Measurements from ENCODE around the gene CDC42. TPM values are rescaled to one million over a fixed set of nuclear protein-coding genes. Genes with fewer than 3 reads are reported as not detected.

CDC42 gene
- total RNA-seq, 2 donors from 2014 or later: 156 to 187 TPM

DNA sequence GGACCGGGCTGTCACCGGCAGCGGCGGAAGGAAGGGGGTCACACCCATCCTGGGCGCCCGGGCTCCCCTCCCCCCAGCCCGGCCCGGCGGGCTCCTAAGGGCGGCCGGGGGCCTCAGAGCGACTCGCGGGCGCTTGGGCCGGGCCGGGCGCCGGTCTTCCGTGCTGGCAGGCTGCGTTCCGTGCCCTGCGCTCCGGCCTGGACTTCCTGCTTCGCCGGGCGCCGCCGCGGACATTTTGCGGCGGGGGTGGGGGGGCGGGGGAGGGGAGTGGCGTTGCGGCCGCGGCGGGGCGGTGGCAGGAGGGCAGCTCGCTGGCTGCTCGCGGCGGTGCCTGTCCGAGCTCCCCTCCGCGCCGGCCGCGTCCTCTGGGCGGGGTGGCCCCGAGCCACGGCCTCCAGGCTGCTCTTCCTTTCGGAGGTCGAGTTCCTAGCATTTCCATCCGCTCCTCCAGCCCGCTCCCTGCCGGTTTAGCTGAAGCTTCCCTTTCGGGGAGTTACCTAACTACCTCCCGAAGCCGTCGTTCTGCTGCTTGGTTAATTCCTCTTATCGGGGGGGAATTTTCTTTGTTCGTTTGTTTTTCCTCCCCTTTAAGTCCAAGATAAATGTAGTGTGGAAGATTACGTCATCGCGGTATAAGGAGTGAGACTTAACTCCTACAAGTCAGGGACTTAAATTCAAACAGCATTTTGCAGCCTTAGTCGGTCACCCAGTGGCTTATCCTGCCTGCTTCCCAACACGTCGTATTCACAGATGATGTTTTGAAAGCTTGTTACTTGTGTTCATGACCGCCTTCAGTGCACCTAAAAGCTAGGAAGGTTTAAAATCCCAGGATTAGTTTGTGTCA is 730 bp downstream of the CDC42 start:
- no peaks in the 10 kb centered on the region for H3K36me3 ChIP-seq
- H3K9me3 ChIP-seq: no peaks in the 10 kb centered on the region
- H3K4me3 ChIP-seq: peak overlapping the region; percentile 91
- peak overlapping the region; percentile 97 to 100 for H3K27ac ChIP-seq
- no peak for DNase-seq (ENCODE audit: low spot score)
- TF ChIP-seq, protein P1, sequence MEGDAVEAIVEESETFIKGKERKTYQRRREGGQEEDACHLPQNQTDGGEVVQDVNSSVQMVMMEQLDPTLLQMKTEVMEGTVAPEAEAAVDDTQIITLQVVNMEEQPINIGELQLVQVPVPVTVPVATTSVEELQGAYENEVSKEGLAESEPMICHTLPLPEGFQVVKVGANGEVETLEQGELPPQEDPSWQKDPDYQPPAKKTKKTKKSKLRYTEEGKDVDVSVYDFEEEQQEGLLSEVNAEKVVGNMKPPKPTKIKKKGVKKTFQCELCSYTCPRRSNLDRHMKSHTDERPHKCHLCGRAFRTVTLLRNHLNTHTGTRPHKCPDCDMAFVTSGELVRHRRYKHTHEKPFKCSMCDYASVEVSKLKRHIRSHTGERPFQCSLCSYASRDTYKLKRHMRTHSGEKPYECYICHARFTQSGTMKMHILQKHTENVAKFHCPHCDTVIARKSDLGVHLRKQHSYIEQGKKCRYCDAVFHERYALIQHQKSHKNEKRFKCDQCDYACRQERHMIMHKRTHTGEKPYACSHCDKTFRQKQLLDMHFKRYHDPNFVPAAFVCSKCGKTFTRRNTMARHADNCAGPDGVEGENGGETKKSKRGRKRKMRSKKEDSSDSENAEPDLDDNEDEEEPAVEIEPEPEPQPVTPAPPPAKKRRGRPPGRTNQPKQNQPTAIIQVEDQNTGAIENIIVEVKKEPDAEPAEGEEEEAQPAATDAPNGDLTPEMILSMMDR (IDR thresholded peaks at IDR 0.05): no peak
- H3K4me1 ChIP-seq (ENCODE audit: control insufficient read depth in 1 of 2, low read depth in 2 of 2): peaks cover 40 to 43% of the 10 kb centered on the region in 2 donors
- no peaks in the 10 kb centered on the region for H3K27me3 ChIP-seq (replicated peaks; ENCODE audit: insufficient read depth)
- ATAC-seq (ENCODE audit: insufficient number of reproducible peaks, low FRiP score, low read depth): peak; percentile 38

DNA sequence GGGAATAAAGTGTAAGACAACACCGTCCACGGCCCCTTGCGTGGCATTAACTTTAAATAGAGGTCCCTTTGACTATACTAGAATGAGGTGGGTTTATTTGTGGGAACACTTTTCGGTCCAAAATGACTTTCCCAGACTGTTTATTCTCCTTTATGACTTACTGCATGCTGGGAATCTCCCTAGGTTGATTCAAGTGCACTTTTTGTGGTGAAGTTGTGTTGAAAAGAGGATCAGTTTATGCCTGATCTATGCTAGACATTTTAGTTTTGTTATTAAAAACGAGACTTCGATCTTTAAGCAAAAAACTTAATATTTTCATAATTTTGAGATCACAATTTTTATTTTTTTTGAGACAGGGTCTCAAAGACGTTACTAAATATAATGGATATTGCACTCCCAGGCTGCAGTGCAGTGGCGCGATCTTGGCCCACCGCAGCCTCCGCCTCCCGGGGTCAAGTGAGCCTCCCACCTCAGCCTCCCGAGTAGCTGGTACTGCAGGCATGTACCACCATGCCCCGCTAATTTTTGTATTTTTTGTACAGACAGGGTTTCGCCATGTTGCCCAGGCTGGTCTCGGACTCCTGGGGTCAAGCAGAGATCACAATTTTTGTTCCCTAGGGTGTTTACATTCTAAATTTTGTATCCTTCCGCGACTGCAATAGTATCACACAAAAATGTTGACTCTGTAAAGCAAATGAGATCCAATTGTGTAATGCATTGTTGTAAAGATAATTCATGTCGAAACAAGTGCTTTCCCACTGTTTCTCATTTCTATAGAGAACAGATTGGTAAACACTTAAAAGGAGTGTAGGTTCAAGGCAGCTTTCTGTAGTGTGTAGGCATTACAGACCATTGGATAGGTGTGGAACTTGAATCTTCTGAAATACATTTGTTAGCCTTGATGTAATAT is 1.6 kb downstream of the CDC42 start:
- DNase-seq (ENCODE audit: low spot score) (no peak), ATAC-seq (ENCODE audit: insufficient number of reproducible peaks, low FRiP score, low read depth) (no peak)
- H3K27ac ChIP-seq: peak overlapping the region; percentile 97 to 100
- peak overlapping the region; percentile 91 for H3K4me3 ChIP-seq
- no peaks in the 10 kb centered on the region for H3K36me3 ChIP-seq
- H3K4me1 ChIP-seq (ENCODE audit: control insufficient read depth in 1 of 2, low read depth in 2 of 2): peaks cover 48 to 52% of the 10 kb centered on the region in 2 donors
- TF ChIP-seq, protein P1 (IDR thresholded peaks at IDR 0.05): no peak
- no peaks in the 10 kb centered on the region for H3K27me3 ChIP-seq (replicated peaks; ENCODE audit: insufficient read depth)
- H3K9me3 ChIP-seq: no peaks in the 10 kb centered on the region

DNA sequence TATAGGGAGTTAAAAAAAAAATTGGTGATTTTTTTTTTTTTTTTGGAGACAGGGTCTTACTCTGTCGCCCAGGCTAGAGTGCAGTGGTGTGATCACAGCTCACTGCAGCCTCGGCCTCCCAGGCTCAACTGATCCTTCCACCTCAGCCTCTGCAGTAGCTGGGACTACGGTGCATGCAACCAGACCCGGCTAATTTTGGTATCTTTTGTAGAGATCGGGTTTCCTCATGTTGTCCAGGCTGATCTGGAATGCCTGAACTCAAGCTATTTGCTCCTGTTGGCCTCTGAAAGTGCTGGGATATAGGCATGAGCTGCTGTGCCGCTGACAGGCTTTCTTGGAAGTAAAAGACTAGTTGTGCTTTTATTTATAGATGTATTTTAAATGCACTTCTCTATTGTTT is 3.0 kb downstream of the CDC42 start:
- Histone ChIP-seq H3K4me1 (ENCODE audit: control insufficient read depth in 1 of 2, low read depth in 2 of 2) (peaks cover 57 to 65% of the 10 kb centered on the region in 2 donors), H3K4me3 (peak overlapping the region; percentile 40), H3K36me3 (no peaks in the 10 kb centered on the region), H3K9me3 (no peaks in the 10 kb centered on the region), H3K27me3 (replicated peaks; ENCODE audit: insufficient read depth) (no peaks in the 10 kb centered on the region), H3K27ac (no peak overlapping the region)
- no peak for ATAC-seq (ENCODE audit: insufficient number of reproducible peaks, low FRiP score, low read depth)
- no peak for DNase-seq (ENCODE audit: low spot score)
- TF ChIP-seq, protein P1 (IDR thresholded peaks at IDR 0.05): no peak

DNA sequence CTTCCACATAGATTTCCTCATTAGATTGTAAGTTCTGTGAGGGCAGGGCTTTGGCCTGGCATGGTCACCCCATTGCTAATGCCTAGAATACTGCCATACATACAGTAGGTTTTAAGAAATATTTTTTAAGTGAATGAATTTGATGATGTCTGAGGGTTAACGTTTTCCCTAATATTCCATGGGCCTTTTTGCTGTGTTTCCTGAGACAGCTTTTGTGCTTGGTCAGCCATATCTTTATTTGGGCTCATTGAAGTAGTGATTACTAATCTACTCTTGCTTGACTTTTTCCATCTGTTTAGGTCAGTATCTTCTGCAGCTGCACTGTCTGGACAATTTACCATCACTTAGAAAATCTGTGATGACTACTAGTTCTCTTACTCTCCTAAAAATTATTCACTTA is 3.5 kb downstream of the CDC42 start:
- TF ChIP-seq, protein P1 (IDR thresholded peaks at IDR 0.05): no peak
- Histone ChIP-seq H3K4me1 (ENCODE audit: control insufficient read depth in 1 of 2, low read depth in 2 of 2) (peaks cover 63 to 71% of the 10 kb centered on the region in 2 donors), H3K27ac (no peak overlapping the region), H3K9me3 (no peaks in the 10 kb centered on the region), H3K4me3 (peak overlapping the region; percentile 40), H3K27me3 (replicated peaks; ENCODE audit: insufficient read depth) (no peaks in the 10 kb centered on the region), H3K36me3 (no peaks in the 10 kb centered on the region)
- ATAC-seq (ENCODE audit: insufficient number of reproducible peaks, low FRiP score, low read depth) (no peak), DNase-seq (ENCODE audit: low spot score) (no peak)

DNA sequence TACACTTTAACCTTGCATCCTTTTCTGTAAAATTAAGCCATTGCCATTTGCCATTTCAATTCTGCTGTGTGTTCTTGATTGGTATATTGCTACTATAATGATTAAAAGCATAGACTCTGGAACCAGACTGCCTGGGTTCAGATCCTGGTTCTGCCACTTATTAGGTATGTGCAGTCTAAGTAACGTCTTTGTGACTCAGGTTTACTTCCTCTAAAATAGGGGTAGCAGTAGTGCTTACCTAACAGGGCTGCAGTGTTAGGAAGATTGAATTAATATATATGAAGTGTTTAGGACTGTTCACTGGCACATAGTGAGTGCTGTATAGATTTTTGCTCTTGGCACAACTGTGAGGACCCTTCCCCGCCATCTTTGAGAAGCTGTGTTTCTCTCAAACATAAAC is 4.4 kb downstream of the CDC42 start:
- H3K4me3 ChIP-seq: peak overlapping the region; percentile 7
- TF ChIP-seq, protein P1 (IDR thresholded peaks at IDR 0.05): no peak

More for the DNA sequence above, 4.4 kb downstream of the CDC42 start:
- Histone ChIP-seq H3K27me3 (replicated peaks; ENCODE audit: insufficient read depth) (no peaks in the 10 kb centered on the region), H3K36me3 (no peaks in the 10 kb centered on the region), H3K27ac (no peak overlapping the region), H3K9me3 (no peaks in the 10 kb centered on the region), H3K4me1 (ENCODE audit: control insufficient read depth in 1 of 2, low read depth in 2 of 2) (peaks cover 68 to 80% of the 10 kb centered on the region in 2 donors)
- DNase-seq (ENCODE audit: low spot score): no peak
- no peak for ATAC-seq (ENCODE audit: insufficient number of reproducible peaks, low FRiP score, low read depth)
